Activated T-helper 2 cell treated with anti-CD3 and anti-CD28 coated beads, Interferon-gamma antibody, Interleukin-2, Interleukin-4, amounts not matched to agents 10 μg/mL and 5 μg/mL and 100 μg/mL, durations not matched to agents 14 hours and 24 hours and 36 hours (primary cell): ENCODE measurements around the gene DTNB. TPM values are rescaled to one million over a fixed set of nuclear protein-coding genes. Genes with fewer than 3 reads are reported as not detected.

Source experiments
- DNase-seq: peaks from one replicate; pipeline ENCODE4 v3.0.0; 2021; ENCODE audit warnings: low spot score
- H3K27ac Mint-ChIP-seq: one replicate; pipeline ENCODE4 v1.8.0; 2021; ENCODE audit warnings: mixed read lengths
- H3K27me3 Mint-ChIP-seq: one replicate; pipeline ENCODE4 v1.8.0; 2021; ENCODE audit warnings: low read depth, mixed read lengths
- H3K36me3 Mint-ChIP-seq: one replicate; pipeline ENCODE4 v1.8.0; 2021; ENCODE audit warnings: low read depth, mixed read lengths
- H3K4me1 Mint-ChIP-seq: one replicate; pipeline ENCODE4 v1.8.0; 2021; ENCODE audit warnings: low read depth, mixed read lengths
- H3K4me3 Mint-ChIP-seq: one replicate; pipeline ENCODE4 v1.8.0; 2021; ENCODE audit warnings: low read depth, mild to moderate bottlenecking, moderate library complexity, mixed read lengths
- H3K9me3 Mint-ChIP-seq: one replicate; pipeline ENCODE4 v1.8.0; 2021; ENCODE audit warnings: mixed read lengths
- intact Hi-C: fragments of 100-400 bp; cut with micrococcal nuclease; formaldehyde crosslinking; loops from one replicate; pipeline ENCODE4 v1.15.1; 2023
- total RNA-seq: library from RNA; stranded (reverse); gene quantifications from 2 replicates; pipeline ENCODE4 v1.2.3, GENCODE V29; 2022

The DTNB gene
- total RNA-seq, 1 donor from 2014 or later: 33.9 TPM

GRCh38 chr2:25361261-25362048 lies 311.9 kb downstream of the DTNB start:
- Mint-ChIP-seq H3K4me3 (peak overlapping the region; percentile 81), H3K4me1 (peaks cover 8% of the 10 kb centered on the region), H3K27ac (no peak overlapping the region), H3K36me3 (no peaks in the 10 kb centered on the region), H3K9me3 (no peaks in the 10 kb centered on the region), H3K27me3 (no peaks in the 10 kb centered on the region)
- intact Hi-C loops: loop anchor here (1.0 to 5.0 kb wide), 6 partner anchors 15 to 311 kb away; partner anchors contain the start of gene DTNB
- DNase-seq: no peak

GRCh38 chr2:25358836-25359235 lies 314.5 kb downstream of the DTNB start:
- no peak overlapping the region for H3K4me3 Mint-ChIP-seq
- intact Hi-C loops: no loop called here
- no peak for DNase-seq
- H3K36me3 Mint-ChIP-seq: no peaks in the 10 kb centered on the region
- H3K27me3 Mint-ChIP-seq: no peaks in the 10 kb centered on the region
- peaks cover 14% of the 10 kb centered on the region for H3K4me1 Mint-ChIP-seq
- no peaks in the 10 kb centered on the region for H3K9me3 Mint-ChIP-seq
- H3K27ac Mint-ChIP-seq: no peak overlapping the region

- Mint-ChIP-seq H3K4me1 (peaks cover 14% of the 10 kb centered on the region), H3K4me3 (no peak overlapping the region), H3K9me3 (no peaks in the 10 kb centered on the region), H3K27me3 (no peaks in the 10 kb centered on the region), H3K36me3 (no peaks in the 10 kb centered on the region), H3K27ac (no peak overlapping the region)
- intact Hi-C loops: no loop called here
- no peak for DNase-seq
Observed at GRCh38 chr2:25358249-25358815, 315.0 kb downstream of the DTNB start.

- H3K27ac Mint-ChIP-seq: no peak overlapping the region
- intact Hi-C loops: no loop called here
- no peaks in the 10 kb centered on the region for H3K36me3 Mint-ChIP-seq
- H3K9me3 Mint-ChIP-seq: no peaks in the 10 kb centered on the region
- no peak overlapping the region for H3K4me3 Mint-ChIP-seq
- peaks cover 14% of the 10 kb centered on the region for H3K4me1 Mint-ChIP-seq
- no peak for DNase-seq
- H3K27me3 Mint-ChIP-seq: peaks cover 1% of the 10 kb centered on the region
Observed at GRCh38 chr2:25356088-25356487, 317.3 kb downstream of the DTNB start.

GRCh38 chr2:25355270-25355669 lies 318.1 kb downstream of the DTNB start:
- Mint-ChIP-seq H3K27ac (no peak overlapping the region), H3K27me3 (peaks cover 1% of the 10 kb centered on the region), H3K36me3 (no peaks in the 10 kb centered on the region), H3K4me3 (no peak overlapping the region), H3K9me3 (no peaks in the 10 kb centered on the region), H3K4me1 (peaks cover 18% of the 10 kb centered on the region)
- intact Hi-C loops: no loop called here
- no peak for DNase-seq

GRCh38 chr2:25354116-25354515 lies 319.3 kb downstream of the DTNB start:
- Mint-ChIP-seq H3K27me3 (peaks cover 1% of the 10 kb centered on the region), H3K9me3 (no peaks in the 10 kb centered on the region), H3K36me3 (no peaks in the 10 kb centered on the region), H3K27ac (no peak overlapping the region), H3K4me1 (peaks cover 18% of the 10 kb centered on the region), H3K4me3 (no peak overlapping the region)
- intact Hi-C loops: no loop called here
- DNase-seq: no peak

GRCh38 chr2:25349397-25349796 lies 324.0 kb downstream of the DTNB start:
- DNase-seq: no peak
- no peak overlapping the region for H3K27ac Mint-ChIP-seq
- peaks cover 1% of the 10 kb centered on the region for H3K27me3 Mint-ChIP-seq
- peaks cover 38% of the 10 kb centered on the region for H3K4me1 Mint-ChIP-seq
- H3K4me3 Mint-ChIP-seq: no peak overlapping the region
- intact Hi-C loops: no loop called here
- H3K36me3 Mint-ChIP-seq: no peaks in the 10 kb centered on the region
- H3K9me3 Mint-ChIP-seq: no peaks in the 10 kb centered on the region

GRCh38 chr2:25347846-25348245 lies 325.5 kb downstream of the DTNB start:
- Mint-ChIP-seq H3K27ac (peak overlapping the region; percentile 13), H3K4me3 (no peak overlapping the region), H3K4me1 (peaks cover 34% of the 10 kb centered on the region), H3K9me3 (no peaks in the 10 kb centered on the region), H3K36me3 (no peaks in the 10 kb centered on the region), H3K27me3 (peaks cover 1% of the 10 kb centered on the region)
- DNase-seq: no peak
- intact Hi-C loops: no loop called here

- Mint-ChIP-seq H3K4me1 (peaks cover 32% of the 10 kb centered on the region), H3K27me3 (peaks cover 1% of the 10 kb centered on the region), H3K27ac (peak overlapping the region; percentile 29), H3K4me3 (peak overlapping the region; percentile 6), H3K9me3 (no peaks in the 10 kb centered on the region), H3K36me3 (no peaks in the 10 kb centered on the region)
- DNase-seq: no peak
- intact Hi-C loops: no loop called here
Observed at GRCh38 chr2:25347205-25347815, 326.1 kb downstream of the DTNB start.

- H3K36me3 Mint-ChIP-seq: peaks cover 6% of the 10 kb centered on the region
- H3K9me3 Mint-ChIP-seq: no peaks in the 10 kb centered on the region
- H3K4me3 Mint-ChIP-seq: peak overlapping the region; percentile 83
- H3K4me1 Mint-ChIP-seq: peaks cover 33% of the 10 kb centered on the region
- no peaks in the 10 kb centered on the region for H3K27me3 Mint-ChIP-seq
- H3K27ac Mint-ChIP-seq: no peak overlapping the region
- intact Hi-C loops: loop anchor here (2.0 kb wide), 3 partner anchors 21 to 179 kb away; no protein-coding TSS in a partner anchor
- no peak for DNase-seq
Observed at GRCh38 chr2:25343187-25343825, 330.1 kb downstream of the DTNB start.

- intact Hi-C loops: loop anchor here (1.0 to 2.0 kb wide), 6 partner anchors 20 to 216 kb away; no protein-coding TSS in a partner anchor
- Mint-ChIP-seq H3K9me3 (no peaks in the 10 kb centered on the region), H3K27me3 (no peaks in the 10 kb centered on the region), H3K4me1 (peaks cover 30% of the 10 kb centered on the region), H3K27ac (peak overlapping the region; percentile 78), H3K36me3 (peaks cover 13% of the 10 kb centered on the region), H3K4me3 (peak overlapping the region; percentile 83)
- DNase-seq: peak; percentile 81
Observed at GRCh38 chr2:25342372-25343186, 330.8 kb downstream of the DTNB start.

GRCh38 chr2:25341753-25342371 lies 331.5 kb downstream of the DTNB start, which contains the start of gene DNMT3A:
Gene DNMT3A (minus strand): TSS chr2:25341925. CDS start chr2:25313984, 27,941 bp downstream.
- peak within 1 kb of the TSS; percentile 83 for H3K4me3 Mint-ChIP-seq
- H3K27me3 Mint-ChIP-seq: no peaks in the 10 kb centered on the region
- peaks cover 30% of the 10 kb centered on the region for H3K4me1 Mint-ChIP-seq
- intact Hi-C loops: loop anchor here (1.0 to 2.0 kb wide), 6 partner anchors 19 to 216 kb away; no protein-coding TSS in a partner anchor
- peak within 1 kb of the TSS; percentile 78 for H3K27ac Mint-ChIP-seq
- H3K36me3 Mint-ChIP-seq: peaks cover 18% of the 10 kb centered on the region
- H3K9me3 Mint-ChIP-seq: no peaks in the 10 kb centered on the region
- DNase-seq: peak; percentile 39
